Rectal smooth muscle tissue (tissue), 1 donor: ENCODE data around the gene HACD2.
"Not testable (repeated sequence)": the region's sequence is repeated elsewhere in the genome, so short reads cannot be mapped to it uniquely, and the experiment has no call there.

Experiments used
- H3K27ac ChIP-seq: one replicate; pipeline ENCODE4 v1.7.0; 2013; ENCODE audit warnings: low read depth, low read length, inconsistent platforms
- H3K27me3 ChIP-seq: one replicate; pipeline ENCODE4 v1.7.0; 2013; ENCODE audit warnings: low read length; ENCODE audit not compliant: control insufficient read depth, insufficient read depth
- H3K36me3 ChIP-seq: one replicate; pipeline ENCODE4 v1.7.0; 2013; ENCODE audit warnings: low read length; ENCODE audit not compliant: control insufficient read depth, insufficient read depth
- H3K4me1 ChIP-seq: one replicate; pipeline ENCODE4 v1.7.0; 2013; ENCODE audit warnings: low read length; ENCODE audit not compliant: control insufficient read depth, insufficient read depth
- H3K4me3 ChIP-seq: one replicate; pipeline ENCODE4 v1.7.0; 2013; ENCODE audit warnings: low read length
- H3K9ac ChIP-seq: one replicate; pipeline ENCODE4 v1.7.0; 2013; ENCODE audit warnings: low read length

HACD2 gene

GRCh38 chr3:123621850-123622189 lies 37.0 kb upstream of the HACD2 start:
- H3K27ac ChIP-seq: peak overlapping the region; percentile 99
- H3K36me3 ChIP-seq: peaks cover 8% of the 10 kb centered on the region
- H3K4me1 ChIP-seq: peaks cover 17% of the 10 kb centered on the region
- H3K4me3 ChIP-seq: no peak overlapping the region
- no peaks in the 10 kb centered on the region for H3K27me3 ChIP-seq
- peak overlapping the region; percentile 13 for H3K9ac ChIP-seq

GRCh38 chr3:123621186-123621849 lies 36.5 kb upstream of the HACD2 start:
- Histone ChIP-seq H3K4me3 (no peak overlapping the region), H3K36me3 (peaks cover 8% of the 10 kb centered on the region), H3K9ac (peak overlapping the region; percentile 13), H3K27me3 (no peaks in the 10 kb centered on the region), H3K27ac (peak overlapping the region; percentile 99), H3K4me1 (peaks cover 17% of the 10 kb centered on the region)

DNA sequence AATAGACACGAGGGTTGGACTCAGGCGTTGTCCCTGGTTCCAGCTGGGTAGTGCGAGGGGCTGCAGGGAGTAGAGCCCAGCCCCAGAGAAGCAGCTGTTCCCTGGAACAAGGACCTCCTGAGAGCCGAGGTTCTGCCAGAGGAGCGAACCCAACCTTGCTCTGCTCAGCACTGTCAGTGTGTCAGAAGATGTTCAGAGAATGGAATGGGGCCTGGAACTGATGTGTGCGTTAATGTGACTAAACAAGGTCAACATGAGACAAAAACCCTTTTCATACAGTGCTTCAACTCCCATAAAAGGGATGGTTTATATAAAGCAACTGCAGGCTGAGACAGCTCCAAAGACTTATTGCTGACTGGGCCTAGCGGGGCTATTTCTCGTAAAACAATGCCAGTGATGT lies 35.5 kb upstream of the HACD2 start:
- H3K4me1 ChIP-seq: peaks cover 17% of the 10 kb centered on the region
- H3K27me3 ChIP-seq: no peaks in the 10 kb centered on the region
- H3K36me3 ChIP-seq: peaks cover 8% of the 10 kb centered on the region
- peak overlapping the region; percentile 99 for H3K27ac ChIP-seq
- peak overlapping the region; percentile 88 for H3K9ac ChIP-seq
- H3K4me3 ChIP-seq: peak overlapping the region; percentile 67

DNA sequence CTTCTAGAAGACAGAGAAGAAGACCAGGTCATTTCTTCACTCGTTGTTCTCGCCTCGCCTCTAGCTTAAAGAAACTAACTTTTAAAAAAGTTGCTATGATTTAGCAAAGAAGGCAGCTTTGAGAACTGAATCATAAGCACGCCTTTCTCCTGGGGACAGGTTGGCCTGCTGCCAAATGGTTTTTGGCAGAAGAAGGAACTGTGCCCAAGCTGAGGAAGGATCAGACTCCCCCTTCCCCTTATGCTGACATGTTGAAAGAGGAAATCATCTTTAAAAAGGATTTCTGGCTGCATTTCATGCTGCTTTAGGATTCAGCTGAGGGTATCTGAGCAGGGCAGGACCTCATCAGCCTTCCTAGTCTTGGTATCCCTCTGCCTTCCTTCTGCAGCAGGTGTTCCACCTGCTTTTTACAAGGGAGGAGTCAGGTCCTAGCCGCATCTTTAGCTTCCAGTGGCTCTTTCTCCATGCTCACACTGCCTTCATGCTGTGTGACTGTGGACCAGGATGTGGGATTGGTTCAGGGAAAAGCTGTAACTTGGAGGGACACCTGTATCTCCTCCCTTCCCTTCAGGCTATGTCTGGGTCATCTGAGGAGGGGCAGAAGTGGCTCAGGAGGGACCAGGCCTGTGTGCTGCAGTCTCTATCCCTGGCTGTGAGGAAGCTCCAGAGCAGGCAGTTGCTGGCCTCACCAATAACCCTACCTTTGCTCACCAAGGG lies 34.1 kb upstream of the HACD2 start:
- H3K27ac ChIP-seq: peak overlapping the region; percentile 99
- H3K9ac ChIP-seq: peak overlapping the region; percentile 43
- H3K36me3 ChIP-seq: peaks cover 8% of the 10 kb centered on the region
- H3K4me1 ChIP-seq: peaks cover 19% of the 10 kb centered on the region
- H3K27me3 ChIP-seq: no peaks in the 10 kb centered on the region
- H3K4me3 ChIP-seq: peak overlapping the region; percentile 65

- peaks cover 8% of the 10 kb centered on the region for H3K36me3 ChIP-seq
- H3K4me1 ChIP-seq: peaks cover 25% of the 10 kb centered on the region
- H3K27ac ChIP-seq: peak overlapping the region; percentile 99
- peak overlapping the region; percentile 25 for H3K9ac ChIP-seq
- H3K27me3 ChIP-seq: no peaks in the 10 kb centered on the region
- peak overlapping the region; percentile 65 for H3K4me3 ChIP-seq
Observed at GRCh38 chr3:123618076-123618708, 33.3 kb upstream of the HACD2 start.

DNA sequence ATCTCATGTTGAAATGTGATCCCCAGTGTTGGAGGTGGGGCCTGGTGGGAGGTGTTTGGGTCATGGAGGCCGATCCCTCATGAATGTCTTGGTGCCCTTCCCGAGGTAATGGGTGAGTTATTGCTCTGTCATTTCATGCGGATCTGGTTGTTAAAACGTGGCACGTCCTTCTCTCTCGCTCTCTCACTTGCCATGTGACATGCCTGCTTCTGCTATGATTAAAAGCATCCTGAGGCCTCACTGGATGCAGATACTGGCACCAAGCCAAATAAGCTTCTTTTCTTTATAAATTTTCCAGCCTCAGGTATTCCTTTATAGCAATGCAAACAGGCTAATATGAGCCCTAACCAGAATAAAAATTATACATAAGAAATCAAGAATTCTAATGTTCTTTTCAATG lies 31.7 kb upstream of the HACD2 start:
- Histone ChIP-seq H3K4me1 (peaks cover 30% of the 10 kb centered on the region), H3K4me3 (no peak overlapping the region), H3K27ac (no peak overlapping the region), H3K9ac (no peak overlapping the region), H3K36me3 (peaks cover 12% of the 10 kb centered on the region), H3K27me3 (no peaks in the 10 kb centered on the region)

GRCh38 chr3:123613543-123613942 lies 28.7 kb upstream of the HACD2 start:
- Histone ChIP-seq H3K4me1 (peaks cover 22% of the 10 kb centered on the region), H3K27ac (no peak overlapping the region), H3K4me3 (no peak overlapping the region), H3K9ac (no peak overlapping the region), H3K27me3 (no peaks in the 10 kb centered on the region), H3K36me3 (peaks cover 15% of the 10 kb centered on the region)

DNA sequence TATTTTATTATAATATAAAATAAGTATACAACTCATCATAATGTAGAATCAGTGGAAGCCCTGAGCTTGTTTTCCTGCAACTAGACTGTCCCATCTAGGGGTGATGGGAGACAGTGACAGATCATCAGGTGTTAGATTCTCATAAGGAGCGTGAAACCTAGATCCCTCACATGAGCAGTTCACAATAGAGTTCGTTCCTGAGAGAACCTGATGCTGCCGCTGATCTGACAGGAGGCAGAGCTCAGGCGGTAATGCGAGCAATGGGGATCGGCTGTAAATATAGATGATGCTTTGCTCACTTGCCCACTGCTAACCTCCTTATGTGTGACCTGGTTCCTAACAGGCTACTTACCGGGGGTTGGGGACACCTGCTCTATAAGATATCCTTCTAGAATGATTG lies 26.8 kb upstream of the HACD2 start:
- Histone ChIP-seq H3K4me1 (peaks cover 22% of the 10 kb centered on the region), H3K36me3 (peaks cover 12% of the 10 kb centered on the region)
- H3K27me3 ChIP-seq, H3K27ac ChIP-seq, H3K4me3 ChIP-seq, H3K9ac ChIP-seq: not testable (repeated sequence)

- Histone ChIP-seq H3K27ac (peak overlapping the region; percentile 8), H3K9ac (no peak overlapping the region)
Observed at GRCh38 chr3:123611082-123611481, 26.2 kb upstream of the HACD2 start.

GRCh38 chr3:123610331-123610730 lies 25.5 kb upstream of the HACD2 start:
- peaks cover 22% of the 10 kb centered on the region for H3K4me1 ChIP-seq
- H3K4me3 ChIP-seq: no peak overlapping the region
- peaks cover 12% of the 10 kb centered on the region for H3K36me3 ChIP-seq
- H3K27ac ChIP-seq: no peak overlapping the region
- no peaks in the 10 kb centered on the region for H3K27me3 ChIP-seq
- H3K9ac ChIP-seq: no peak overlapping the region

More at GRCh38 chr3:123611082-123611481, 26.2 kb upstream of the HACD2 start:
- H3K4me3 ChIP-seq: no peak overlapping the region
- peaks cover 12% of the 10 kb centered on the region for H3K36me3 ChIP-seq
- H3K4me1 ChIP-seq: peaks cover 22% of the 10 kb centered on the region
- no peaks in the 10 kb centered on the region for H3K27me3 ChIP-seq

DNA sequence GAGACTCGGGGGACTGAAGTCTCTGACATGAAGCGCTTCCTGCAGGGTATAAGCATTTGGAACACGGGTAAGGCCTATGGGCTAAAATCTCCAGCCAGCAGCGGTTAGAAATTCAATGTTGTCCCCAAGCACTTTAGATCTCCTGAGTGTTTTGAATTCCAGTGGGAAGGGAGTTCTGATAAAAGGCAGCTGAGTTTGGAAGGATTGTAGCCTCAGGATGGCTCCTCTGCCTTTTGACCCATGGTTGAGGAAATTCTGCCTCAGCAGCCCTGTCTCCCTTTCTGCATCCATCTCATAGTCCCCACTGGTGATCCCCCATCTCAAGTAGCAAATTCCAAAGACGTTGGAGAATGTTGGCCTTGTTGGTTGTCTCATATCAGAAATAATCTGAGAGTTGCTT lies 24.2 kb upstream of the HACD2 start:
- Histone ChIP-seq H3K36me3 (peaks cover 12% of the 10 kb centered on the region), H3K9ac (no peak overlapping the region), H3K4me3 (no peak overlapping the region), H3K27me3 (no peaks in the 10 kb centered on the region), H3K27ac (no peak overlapping the region), H3K4me1 (peaks cover 21% of the 10 kb centered on the region)

- peaks cover 12% of the 10 kb centered on the region for H3K36me3 ChIP-seq
Observed at GRCh38 chr3:123608263-123608937, 23.5 kb upstream of the HACD2 start.

More at GRCh38 chr3:123608263-123608937, 23.5 kb upstream of the HACD2 start:
- Histone ChIP-seq H3K27ac (no peak overlapping the region), H3K4me1 (peaks cover 17% of the 10 kb centered on the region), H3K27me3 (no peaks in the 10 kb centered on the region), H3K4me3 (no peak overlapping the region), H3K9ac (no peak overlapping the region)
